DMS153 treated with DMSO at 0.1 percent for 48 hours (cell line): ENCODE results near the gene BZW2.
"Not testable (repeated sequence)": the region's sequence is repeated elsewhere in the genome, so short reads cannot be mapped to it uniquely, and the experiment has no call there.

Experiments used
- DNase-seq: peaks from one replicate; lab custom pipeline; 2025; ENCODE audit not compliant: unreplicated experiment; lab: John Stamatoyannopoulos, UW

The BZW2 gene

DNA sequence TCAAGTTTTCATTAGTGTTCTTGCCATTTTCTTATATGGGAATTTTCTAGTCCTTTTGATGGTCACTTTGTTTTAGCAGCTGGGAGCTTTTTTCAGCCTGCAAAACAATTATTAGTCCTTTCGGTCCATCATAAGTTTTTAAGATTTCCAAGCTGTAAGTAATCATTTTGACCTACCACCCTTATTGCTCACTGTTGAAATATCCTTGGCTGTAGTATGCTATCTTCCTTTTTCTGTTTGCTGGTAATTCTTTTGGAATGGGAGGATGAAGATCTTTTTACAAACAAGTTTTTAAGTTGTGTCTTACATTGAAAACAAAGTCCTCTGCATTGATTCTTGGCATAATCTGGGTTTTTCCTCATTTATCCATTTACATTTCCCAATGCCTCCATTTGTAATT, 24.0 kb downstream of the BZW2 start:
- DNase-seq = no peak

DNA sequence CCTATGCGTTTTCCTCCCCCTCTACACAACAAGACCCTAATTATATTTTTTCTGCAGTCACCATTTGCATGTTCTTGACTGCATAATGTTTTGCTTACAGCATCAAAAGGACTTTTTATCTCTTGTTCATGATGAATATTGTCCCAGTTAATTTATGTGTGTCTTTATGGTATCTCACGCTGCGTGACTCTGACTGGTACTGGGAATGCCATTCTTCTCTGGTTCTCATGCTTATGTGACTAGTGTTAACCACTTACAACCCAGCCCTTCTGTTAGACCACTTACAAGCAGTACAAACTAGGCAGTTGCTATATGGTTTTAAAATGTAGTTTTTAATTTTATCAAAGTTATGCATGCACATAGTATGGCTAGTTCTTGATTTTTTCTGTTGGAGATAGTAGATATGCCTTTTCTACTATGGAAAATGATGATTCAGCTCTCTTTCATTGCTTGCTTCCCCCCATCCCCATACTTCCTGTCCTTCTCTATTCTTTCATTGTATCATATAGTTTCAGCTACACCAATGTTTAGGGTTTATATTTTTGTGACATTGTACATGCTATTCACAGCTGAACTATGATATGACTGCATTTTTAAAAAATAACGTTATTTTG, 24.9 kb downstream of the BZW2 start:
- no peak for DNase-seq

- DNase-seq = no peak
Measured at GRCh38 chr7:16671811-16672210, 25.8 kb downstream of the BZW2 start.

- no peak for DNase-seq
Measured at GRCh38 chr7:16675277-16675676, 29.3 kb downstream of the BZW2 start.

DNA sequence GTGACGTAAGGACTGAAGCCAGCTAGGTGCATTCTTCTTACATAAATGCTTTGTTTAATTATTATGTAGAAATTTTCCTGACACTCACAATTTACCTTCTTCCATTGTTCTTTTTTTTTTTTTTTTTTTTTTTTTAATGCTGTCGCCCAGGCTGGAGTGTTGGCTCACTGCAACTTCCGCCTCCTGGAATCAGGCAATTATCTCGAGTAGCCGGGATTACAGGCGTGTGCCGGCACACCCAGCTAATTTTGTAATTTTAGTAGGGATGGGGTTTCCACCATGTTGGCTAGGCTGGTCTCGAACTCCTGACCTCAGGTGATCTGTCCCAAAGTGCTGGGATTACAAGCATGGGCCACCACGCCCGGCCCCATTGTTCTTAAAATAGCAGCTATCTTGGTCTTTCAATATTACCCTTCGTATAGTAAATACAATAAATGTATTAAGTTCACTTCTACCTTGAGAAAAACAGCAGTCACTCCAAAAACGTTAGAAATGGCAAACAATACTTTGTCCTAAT, 32.1 kb downstream of the BZW2 start:
- DNase-seq = no peak

GRCh38 chr7:16678645-16679566, 32.9 kb downstream of the BZW2 start:
- DNase-seq = not testable (repeated sequence)

- DNase-seq = no peak
Measured at GRCh38 chr7:16684935-16685334, 39.0 kb downstream of the BZW2 start.

GRCh38 chr7:16685535-16685934, 39.6 kb downstream of the BZW2 start:
- no peak for DNase-seq

DNA sequence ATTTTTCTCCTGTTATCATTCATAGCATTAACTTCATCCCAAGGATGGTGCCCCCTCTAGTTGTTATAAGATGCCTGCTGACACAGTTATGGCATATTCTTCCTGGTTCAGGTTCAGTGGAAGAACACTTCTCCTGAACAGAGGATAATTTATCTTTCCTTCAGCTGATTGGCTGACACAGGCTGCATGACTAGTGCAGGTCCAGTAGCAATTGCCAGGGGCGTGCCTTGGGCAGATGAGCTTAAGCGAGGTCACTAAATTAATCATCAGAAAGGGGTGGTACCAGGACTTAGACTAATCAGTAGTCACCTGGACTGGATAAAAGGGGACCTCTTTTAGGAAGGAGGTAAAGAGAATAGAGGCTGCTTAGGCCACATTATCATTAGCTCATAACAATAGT, 42.3 kb downstream of the BZW2 start:
- no peak for DNase-seq

DNA sequence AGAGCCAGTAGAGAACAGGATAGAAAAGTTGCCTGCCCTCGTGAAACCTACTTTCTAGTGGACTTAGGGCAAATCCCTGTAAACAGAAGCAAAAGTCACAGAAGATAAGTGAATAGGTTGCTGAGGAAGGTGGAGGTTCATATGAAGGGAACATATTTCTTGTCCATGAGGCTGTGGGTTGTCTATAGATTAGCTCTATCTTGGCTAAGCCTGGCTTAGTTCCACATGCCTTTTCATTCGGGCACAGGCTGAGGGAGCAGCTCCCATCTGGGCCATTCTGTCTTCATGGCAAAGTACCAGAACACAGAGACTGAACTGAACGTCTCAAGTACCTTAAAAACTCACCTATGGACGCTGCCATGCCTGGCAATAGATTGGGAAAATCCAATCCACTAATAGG, 45.3 kb downstream of the BZW2 start:
- no peak for DNase-seq

- DNase-seq = no peak
Measured at GRCh38 chr7:16693601-16694318, 47.8 kb downstream of the BZW2 start.

- no peak for DNase-seq
Measured at GRCh38 chr7:16694806-16695205, 48.8 kb downstream of the BZW2 start.

GRCh38 chr7:16695621-16696237, 49.7 kb downstream of the BZW2 start:
- DNase-seq = peak; percentile 31

- no peak for DNase-seq
Measured at GRCh38 chr7:16697507-16698199, 51.7 kb downstream of the BZW2 start.

GRCh38 chr7:16698200-16698905, 52.4 kb downstream of the BZW2 start:
- DNase-seq = no peak

DNA sequence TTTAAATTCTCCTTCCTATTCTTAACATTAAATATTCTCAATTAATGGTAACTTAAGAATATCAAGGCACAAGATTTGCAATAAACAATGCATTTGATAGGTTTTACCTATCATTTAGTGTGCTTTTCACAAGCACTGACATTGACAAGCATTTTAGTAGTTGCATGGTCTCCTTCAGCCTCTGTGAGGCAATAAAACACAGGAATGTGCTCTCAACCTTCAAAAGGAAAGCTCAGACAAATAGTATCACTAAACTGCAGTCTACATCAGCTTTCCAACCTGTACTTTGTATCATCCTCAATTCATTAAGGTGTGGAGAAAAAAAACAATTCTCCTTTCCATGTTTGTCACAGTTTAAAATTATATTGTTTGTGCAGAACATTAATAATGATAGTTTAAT, 56.5 kb downstream of the BZW2 start:
- no peak for DNase-seq

GRCh38 chr7:16708511-16708910, 62.5 kb downstream of the BZW2 start:
- DNase-seq = no peak

DNA sequence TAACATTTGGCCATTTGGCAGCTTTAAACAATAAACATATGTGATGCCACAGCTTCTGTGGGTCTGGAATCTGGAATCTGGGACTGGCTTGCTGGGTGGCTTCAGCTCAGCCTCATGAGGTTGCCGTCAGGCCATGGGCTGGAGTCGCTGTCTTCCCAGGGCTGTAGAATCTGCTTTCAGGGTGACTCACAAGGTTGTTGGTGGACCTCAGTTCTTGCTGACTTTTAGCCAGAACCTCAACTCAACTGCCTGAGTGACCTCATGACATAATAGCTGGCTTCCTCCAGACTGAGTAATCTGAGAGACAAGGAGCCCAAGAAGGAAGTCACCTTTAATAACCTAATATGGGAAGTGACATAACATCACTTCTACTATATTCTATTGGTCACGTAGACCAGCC, 63.0 kb downstream of the BZW2 start:
- no peak for DNase-seq

DNA sequence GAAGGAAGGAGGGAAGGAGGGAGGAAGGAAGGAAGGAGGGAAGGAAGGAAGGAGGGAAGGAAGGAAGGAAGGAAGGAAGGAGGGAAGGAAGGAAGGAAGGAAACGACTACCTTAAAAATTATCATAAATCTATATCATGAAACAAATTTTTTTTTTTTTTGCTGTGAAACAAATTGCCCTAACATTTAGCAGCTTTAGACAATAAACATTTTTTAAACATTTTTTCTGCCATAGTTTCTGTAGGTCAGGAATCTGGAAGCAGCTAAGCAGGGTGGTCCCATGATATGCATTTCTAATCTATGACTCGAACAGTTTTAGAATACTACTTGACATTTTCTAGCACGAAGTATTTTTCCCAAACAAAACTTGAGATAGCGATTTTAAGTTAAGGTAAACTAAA, 64.7 kb downstream of the BZW2 start:
- DNase-seq = no peak

DNA sequence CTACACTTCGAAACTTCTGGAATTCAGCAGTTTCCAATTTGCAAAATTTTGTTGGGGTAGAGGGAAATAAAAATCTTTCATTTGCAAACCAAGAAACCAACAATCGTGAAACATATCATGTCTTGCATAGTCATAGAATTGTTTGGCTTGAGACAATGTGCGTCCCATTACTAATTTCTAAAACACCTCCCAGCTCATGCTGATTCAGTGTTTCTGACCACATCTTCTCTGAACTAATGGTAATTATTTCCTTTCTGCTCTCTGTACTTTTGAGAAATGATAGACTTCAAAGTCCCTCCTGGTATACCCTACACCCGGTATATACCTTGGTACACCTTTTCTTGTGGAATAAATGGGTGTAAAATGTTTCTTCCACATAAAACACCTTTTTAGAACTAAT, 65.7 kb downstream of the BZW2 start:
- no peak for DNase-seq
